ENCODE data around the gene HOXC10. TPM values are rescaled to one million over a fixed set of nuclear protein-coding genes. Genes with fewer than 3 reads are reported as not detected.
A peak's percentile ranks its signal among the peaks of the same experiment; 100 is the strongest.

The HOXC10 gene
- total RNA-seq, 1 experiment from 2014 or later: 19.8 TPM

DNA sequence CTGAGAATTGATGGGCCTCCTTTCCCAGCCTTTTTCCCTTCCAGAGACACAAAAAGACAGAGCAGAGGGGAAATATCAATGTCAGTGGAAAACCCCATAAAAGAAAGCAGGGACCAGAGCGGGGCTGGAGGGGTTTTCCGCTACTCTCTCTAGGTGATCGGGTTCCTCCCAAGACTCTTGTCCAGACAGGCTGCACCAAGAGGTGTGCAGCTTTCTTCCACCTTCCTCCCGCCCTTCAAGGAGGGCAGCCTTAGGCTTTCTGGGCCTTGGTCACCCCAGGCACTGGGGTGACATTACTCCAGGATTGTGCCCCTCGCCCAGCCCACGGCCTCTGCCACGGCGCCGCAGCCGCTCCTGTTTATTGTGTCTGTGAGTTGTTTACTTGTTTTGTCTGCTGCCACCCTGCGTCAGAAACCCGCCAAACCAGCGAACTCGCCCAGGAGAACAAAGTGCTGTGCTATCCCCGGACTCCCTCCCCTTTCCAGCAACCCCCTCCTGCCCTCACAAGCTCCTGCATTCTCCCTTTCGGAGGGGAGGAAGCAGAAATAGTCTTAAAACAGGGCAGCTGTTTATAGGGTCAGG is 36.6 kb downstream of the HOXC10 start:
- H3K27me3 ChIP-seq: no peaks in the 10 kb centered on the region
- no peaks in the 10 kb centered on the region for H3K9me3 ChIP-seq
- H3K36me3 ChIP-seq: peaks cover 14% of the 10 kb centered on the region
- H3K4me3 ChIP-seq: peak overlapping the region; percentile 69
- peak; percentile 58 for DNase-seq

GRCh38 chr12:54022960-54023884 is 38.3 kb downstream of the HOXC10 start:
- no peaks in the 10 kb centered on the region for H3K27me3 ChIP-seq
- DNase-seq: no peak
- H3K4me3 ChIP-seq: peak overlapping the region; percentile 29
- H3K36me3 ChIP-seq: peaks cover 18% of the 10 kb centered on the region
- no peaks in the 10 kb centered on the region for H3K9me3 ChIP-seq

GRCh38 chr12:54024127-54024526 is 39.2 kb downstream of the HOXC10 start:
- Histone ChIP-seq H3K4me3 (peak overlapping the region; percentile 29), H3K9me3 (no peaks in the 10 kb centered on the region), H3K27me3 (no peaks in the 10 kb centered on the region), H3K36me3 (peaks cover 26% of the 10 kb centered on the region)
- peak; percentile 45 for DNase-seq

- peak overlapping the region; percentile 29 for H3K4me3 ChIP-seq
- no peaks in the 10 kb centered on the region for H3K27me3 ChIP-seq
- H3K9me3 ChIP-seq: no peaks in the 10 kb centered on the region
- H3K36me3 ChIP-seq: peaks cover 27% of the 10 kb centered on the region
- DNase-seq: no peak
Observed at GRCh38 chr12:54024581-54025305, 39.8 kb downstream of the HOXC10 start.

DNA sequence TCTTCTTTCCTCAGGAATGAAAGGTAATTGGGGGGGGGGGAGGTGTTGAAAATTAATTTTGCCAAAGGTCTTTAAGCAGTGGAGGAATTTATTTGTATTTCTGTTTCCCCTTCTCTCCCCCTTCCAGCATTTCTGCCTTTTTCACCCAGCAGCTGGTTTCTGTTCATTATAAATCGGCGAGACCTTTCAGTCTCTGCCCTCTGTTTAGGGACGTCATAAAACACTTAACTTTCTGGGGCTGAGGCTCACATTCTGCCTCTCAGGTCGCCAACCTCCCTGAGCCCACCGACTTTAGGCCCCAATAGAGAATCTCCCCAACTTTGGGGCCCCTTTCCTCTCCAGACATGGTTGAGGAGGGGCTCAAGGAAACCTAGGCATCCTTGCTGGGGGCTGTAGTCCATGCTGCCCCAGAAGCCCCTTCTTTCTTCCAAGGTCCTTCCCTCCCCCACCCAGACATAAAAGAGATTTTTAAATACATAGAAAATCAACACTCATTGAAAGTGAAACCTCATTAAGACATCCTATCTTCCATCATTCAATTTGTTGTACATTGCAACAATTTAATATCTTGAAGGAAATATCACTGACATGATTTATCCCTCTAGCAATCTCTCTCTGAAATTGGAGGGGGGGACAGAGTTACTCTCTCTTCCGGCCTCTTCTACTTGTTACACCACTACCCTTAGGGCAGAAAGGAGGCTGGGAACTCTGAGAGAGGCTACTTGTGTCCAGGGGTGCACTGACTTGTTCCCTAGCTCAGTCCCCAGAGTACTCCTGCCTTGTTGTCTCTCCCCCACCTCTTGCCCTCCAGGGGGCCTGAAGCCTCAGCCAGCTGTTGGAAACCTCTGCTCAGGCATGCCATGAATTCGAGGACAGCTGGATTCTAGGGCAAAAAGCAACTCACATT is 40.8 kb downstream of the HOXC10 start:
- no peaks in the 10 kb centered on the region for H3K27me3 ChIP-seq
- H3K9me3 ChIP-seq: no peaks in the 10 kb centered on the region
- peaks cover 29% of the 10 kb centered on the region for H3K36me3 ChIP-seq
- peak overlapping the region; percentile 20 for H3K4me3 ChIP-seq
- DNase-seq: peak; percentile 40

DNA sequence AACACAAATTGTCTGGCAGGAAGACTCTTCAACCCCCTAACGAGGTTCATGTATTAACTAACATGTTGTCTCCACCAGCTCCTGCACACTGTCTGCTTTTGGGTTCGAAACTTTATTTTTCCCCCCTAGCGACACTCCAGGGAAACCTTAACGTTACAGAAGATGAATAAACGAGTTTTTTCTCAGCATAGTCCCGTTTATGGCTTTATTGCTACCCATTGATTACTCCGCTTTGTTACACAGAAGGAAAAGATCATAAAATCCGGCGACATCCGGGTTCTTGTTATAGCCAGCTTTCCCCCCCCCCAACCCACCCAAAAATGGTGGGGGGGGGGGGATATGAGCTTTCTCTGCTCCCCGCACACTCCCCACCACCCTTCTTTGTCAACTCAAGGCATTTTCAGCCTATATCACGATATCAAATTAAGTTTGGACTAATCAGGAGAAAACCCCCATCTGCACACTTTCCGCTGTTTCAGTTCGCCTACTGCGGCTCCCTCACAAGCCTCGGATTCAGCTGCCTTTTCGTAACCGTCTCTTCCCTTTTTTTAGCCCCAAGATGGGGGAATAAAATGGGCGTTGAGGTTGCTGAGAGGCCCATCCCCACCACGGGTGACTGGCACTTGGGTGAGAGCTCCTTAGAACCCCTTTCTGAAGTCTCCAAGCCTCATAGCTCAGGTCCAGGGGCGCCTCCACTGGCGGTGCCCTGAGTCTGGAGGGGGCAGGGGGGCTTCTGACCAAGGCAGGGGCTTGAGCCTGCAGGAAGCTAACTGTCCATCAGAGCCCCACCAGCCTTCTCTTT is 41.9 kb downstream of the HOXC10 start:
- Histone ChIP-seq H3K9me3 (no peaks in the 10 kb centered on the region), H3K36me3 (peaks cover 33% of the 10 kb centered on the region), H3K4me3 (no peak overlapping the region), H3K27me3 (no peaks in the 10 kb centered on the region)
- no peak for DNase-seq

GRCh38 chr12:54027442-54027786 is 42.5 kb downstream of the HOXC10 start:
- no peak for DNase-seq
- Histone ChIP-seq H3K9me3 (no peaks in the 10 kb centered on the region), H3K36me3 (peaks cover 36% of the 10 kb centered on the region), H3K4me3 (no peak overlapping the region), H3K27me3 (no peaks in the 10 kb centered on the region)

DNA sequence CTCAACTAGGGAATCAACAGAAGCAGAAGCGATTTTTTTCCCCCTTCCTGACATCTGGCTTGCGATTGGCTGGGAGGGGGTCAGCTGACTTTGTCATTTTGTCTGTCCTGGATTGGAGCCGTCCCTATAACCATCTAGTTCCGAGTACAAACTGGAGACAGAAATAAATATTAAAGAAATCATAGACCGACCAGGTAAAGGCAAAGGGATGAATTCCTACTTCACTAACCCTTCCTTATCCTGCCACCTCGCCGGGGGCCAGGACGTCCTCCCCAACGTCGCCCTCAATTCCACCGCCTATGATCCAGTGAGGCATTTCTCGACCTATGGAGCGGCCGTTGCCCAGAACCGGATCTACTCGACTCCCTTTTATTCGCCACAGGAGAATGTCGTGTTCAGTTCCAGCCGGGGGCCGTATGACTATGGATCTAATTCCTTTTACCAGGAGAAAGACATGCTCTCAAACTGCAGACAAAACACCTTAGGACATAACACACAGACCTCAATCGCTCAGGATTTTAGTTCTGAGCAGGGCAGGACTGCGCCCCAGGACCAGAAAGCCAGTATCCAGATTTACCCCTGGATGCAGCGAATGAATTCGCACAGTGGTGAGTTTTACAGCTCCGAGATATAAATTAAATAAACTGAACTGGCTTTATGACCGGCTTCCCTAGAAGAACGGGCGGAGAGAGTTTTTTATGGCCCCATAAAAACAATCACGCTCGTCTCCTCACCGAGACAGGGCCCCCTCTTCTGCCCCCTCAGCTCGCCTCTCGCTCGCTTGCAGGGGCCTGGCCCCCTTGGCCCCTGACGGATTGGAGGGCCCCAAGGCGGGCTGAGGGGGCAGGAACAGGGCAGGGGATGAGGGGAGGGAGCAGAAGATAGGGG is 43.6 kb downstream of the HOXC10 start, which contains the start of gene HOXC6:
HOXC6 (plus strand) TSS at position 127 of the 888 bp plus-strand sequence; CDS start at position 209, 82 bp downstream.
- Histone ChIP-seq H3K27me3 (no peaks in the 10 kb centered on the region), H3K36me3 (peaks cover 42% of the 10 kb centered on the region), H3K4me3 (no peak within 1 kb of the TSS), H3K9me3 (no peaks in the 10 kb centered on the region)
- no peak for DNase-seq

- DNase-seq: no peak
- H3K4me3 ChIP-seq: no peak overlapping the region
- H3K36me3 ChIP-seq: peaks cover 46% of the 10 kb centered on the region
- no peaks in the 10 kb centered on the region for H3K27me3 ChIP-seq
- no peaks in the 10 kb centered on the region for H3K9me3 ChIP-seq
Observed at GRCh38 chr12:54029529-54030441, 44.8 kb downstream of the HOXC10 start.

- Histone ChIP-seq H3K27me3 (no peaks in the 10 kb centered on the region), H3K36me3 (peaks cover 46% of the 10 kb centered on the region), H3K9me3 (no peaks in the 10 kb centered on the region), H3K4me3 (no peak overlapping the region)
- DNase-seq: no peak
Observed at GRCh38 chr12:54030442-54030801, 45.5 kb downstream of the HOXC10 start.

GRCh38 chr12:54030889-54031471 is 46.0 kb downstream of the HOXC10 start:
- H3K36me3 ChIP-seq: peaks cover 46% of the 10 kb centered on the region

DNA sequence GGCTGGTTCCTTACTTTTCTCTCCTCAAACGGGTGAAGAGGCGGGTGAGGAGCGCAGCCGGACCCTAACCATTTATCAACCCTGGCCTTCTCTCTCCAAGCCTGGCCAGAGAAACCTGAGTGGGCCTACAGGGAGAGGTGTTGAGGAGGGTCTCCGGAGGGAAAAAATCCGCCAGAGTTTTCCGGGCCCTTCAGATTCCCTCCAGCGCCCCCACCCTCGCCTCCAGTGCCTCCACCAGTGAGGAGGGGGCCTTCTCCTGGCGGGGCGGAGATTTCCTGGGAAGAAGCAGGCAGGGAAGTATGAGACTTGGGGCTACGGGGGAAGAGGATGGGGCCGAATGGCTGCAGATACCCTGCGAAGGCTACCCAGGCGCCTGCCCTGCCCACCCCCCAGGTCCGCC is 46.5 kb downstream of the HOXC10 start:
- Histone ChIP-seq H3K4me3 (no peak overlapping the region), H3K36me3 (peaks cover 46% of the 10 kb centered on the region), H3K27me3 (no peaks in the 10 kb centered on the region), H3K9me3 (no peaks in the 10 kb centered on the region)
- no peak for DNase-seq

More at GRCh38 chr12:54030889-54031471, 46.0 kb downstream of the HOXC10 start:
- no peaks in the 10 kb centered on the region for H3K9me3 ChIP-seq
- no peaks in the 10 kb centered on the region for H3K27me3 ChIP-seq
- no peak overlapping the region for H3K4me3 ChIP-seq
- DNase-seq: no peak

- DNase-seq: no peak
- Histone ChIP-seq H3K36me3 (peaks cover 46% of the 10 kb centered on the region), H3K27me3 (no peaks in the 10 kb centered on the region), H3K9me3 (no peaks in the 10 kb centered on the region), H3K4me3 (no peak overlapping the region)
Observed at GRCh38 chr12:54032086-54032619, 47.2 kb downstream of the HOXC10 start.
